H1 (cell line): ENCODE results near the gene USP3.

ENCODE experiments used
- CBX5 ChIP-seq: fragments of 300-800, 300-1000 bp; sonication (generic); IDR thresholded peaks from 2 replicates; pipeline ENCODE4 v1.7.1; 2016; ENCODE audit warnings: antibody characterized with exemption, low read length, low read depth
- CTCF ChIP-seq, 3 experiments: IDR thresholded peaks; 1 replicate in 2 of 3; 2 replicates in 1 of 3; pipeline versions ENCODE4 v1.5.1 to v1.6.1; 2011; ENCODE audit warnings: low read length in 3 of 3, mild to moderate bottlenecking in 3 of 3, inconsistent platforms in 2 of 3, low read depth in 1 of 3, moderate library complexity in 1 of 3; ENCODE audit not compliant: insufficient read depth in 1 of 3; ENCODE audit errors: control extremely low read depth in 1 of 3
- EGR1 ChIP-seq: IDR thresholded peaks from 2 replicates; pipeline ENCODE4 v1.6.1; 2011; ENCODE audit warnings: low read depth, low read length, borderline replicate concordance
- EP300 ChIP-seq, 2 experiments: IDR thresholded peaks; 1 replicate in 1 of 2; 2 replicates in 1 of 2; pipeline ENCODE4 v1.6.1; 2011 to 2012; ENCODE audit warnings: low read depth in 2 of 2, low read length in 2 of 2, mild to moderate bottlenecking in 2 of 2, borderline replicate concordance in 1 of 2, inconsistent platforms in 1 of 2, moderate library complexity in 1 of 2
- FOSL1 ChIP-seq: IDR thresholded peaks from 2 replicates; pipeline ENCODE4 v1.6.1; 2011; ENCODE audit warnings: mild to moderate bottlenecking, low read depth, low read length, moderate library complexity; ENCODE audit not compliant: insufficient read depth
- HDAC2 ChIP-seq, 2 experiments: fragments of 300-600 bp in 1 of 2; sonication (generic) in 1 of 2; IDR thresholded peaks; 2 replicates each; pipeline ENCODE4 v1.6.1; 2011 to 2012; ENCODE audit warnings: low read depth in 2 of 2, low read length in 2 of 2, mild to moderate bottlenecking in 2 of 2, moderate library complexity in 2 of 2, borderline replicate concordance in 1 of 2, inconsistent platforms in 1 of 2
- POLR2A ChIP-seq, 2 experiments: IDR thresholded peaks; 1 replicate in 1 of 2; 2 replicates in 1 of 2; pipeline ENCODE4 v1.6.1; 2011; ENCODE audit warnings: low read depth in 2 of 2, low read length in 2 of 2, mild to moderate bottlenecking in 2 of 2; ENCODE audit errors: control extremely low read depth in 1 of 2
- RAD21 ChIP-seq, 2 experiments: IDR thresholded peaks in 1 of 2; conservative IDR thresholded peaks in 1 of 2; 2 replicates each; pipeline ENCODE4 v1.6.1; 2011; ENCODE audit warnings: low read depth in 2 of 2, low read length in 2 of 2, improper control_type of control experiment in 1 of 2, inconsistent platforms in 1 of 2, mild to moderate bottlenecking in 1 of 2, moderate library complexity in 1 of 2
- RXRA ChIP-seq: IDR thresholded peaks from 2 replicates; pipeline ENCODE4 v1.6.1; 2011; ENCODE audit warnings: low read depth, mild to moderate bottlenecking, low read length, moderate library complexity; ENCODE audit not compliant: insufficient read depth
- TAF1 ChIP-seq: IDR thresholded peaks from 2 replicates; pipeline ENCODE4 v1.6.1; 2011; ENCODE audit warnings: mild to moderate bottlenecking, low read depth, low read length
- USF2 ChIP-seq: IDR thresholded peaks from 2 replicates; pipeline ENCODE4 v1.6.1; 2011; ENCODE audit warnings: low read length, improper control_type of control experiment

GRCh38 chr15:63601026-63601703, 96.8 kb downstream of the USP3 start:
- TF ChIP-seq TAF1 (no peak), EGR1 (no peak), RXRA (no peak), CBX5 (no peak), FOSL1 (no peak), RAD21 (IDR thresholded peaks at IDR 0.05 in 1 of 2, conservative IDR thresholded peaks at IDR 0.05 in 1 of 2; ENCODE audit: low read depth in 2 of 2, low read length in 2 of 2) (no peak), USF2 (no peak), CTCF (IDR thresholded peaks at IDR 0.05; ENCODE audit: control extremely low read depth in 1 of 3, insufficient read depth in 1 of 3, low read depth in 1 of 3, low read length in 3 of 3) (no peak), EP300 (IDR thresholded peaks at IDR 0.05; ENCODE audit: borderline replicate concordance in 1 of 2, low read depth in 2 of 2, low read length in 2 of 2) (no peak), POLR2A (IDR thresholded peaks at IDR 0.05; ENCODE audit: control extremely low read depth in 1 of 2, low read depth in 2 of 2, low read length in 2 of 2) (no peak), HDAC2 (IDR thresholded peaks at IDR 0.05; ENCODE audit: borderline replicate concordance in 1 of 2, low read depth in 2 of 2, low read length in 2 of 2) (no peak)
